Measurements from ENCODE around the gene SERPINA1.

- TF ChIP-seq, protein P1, sequence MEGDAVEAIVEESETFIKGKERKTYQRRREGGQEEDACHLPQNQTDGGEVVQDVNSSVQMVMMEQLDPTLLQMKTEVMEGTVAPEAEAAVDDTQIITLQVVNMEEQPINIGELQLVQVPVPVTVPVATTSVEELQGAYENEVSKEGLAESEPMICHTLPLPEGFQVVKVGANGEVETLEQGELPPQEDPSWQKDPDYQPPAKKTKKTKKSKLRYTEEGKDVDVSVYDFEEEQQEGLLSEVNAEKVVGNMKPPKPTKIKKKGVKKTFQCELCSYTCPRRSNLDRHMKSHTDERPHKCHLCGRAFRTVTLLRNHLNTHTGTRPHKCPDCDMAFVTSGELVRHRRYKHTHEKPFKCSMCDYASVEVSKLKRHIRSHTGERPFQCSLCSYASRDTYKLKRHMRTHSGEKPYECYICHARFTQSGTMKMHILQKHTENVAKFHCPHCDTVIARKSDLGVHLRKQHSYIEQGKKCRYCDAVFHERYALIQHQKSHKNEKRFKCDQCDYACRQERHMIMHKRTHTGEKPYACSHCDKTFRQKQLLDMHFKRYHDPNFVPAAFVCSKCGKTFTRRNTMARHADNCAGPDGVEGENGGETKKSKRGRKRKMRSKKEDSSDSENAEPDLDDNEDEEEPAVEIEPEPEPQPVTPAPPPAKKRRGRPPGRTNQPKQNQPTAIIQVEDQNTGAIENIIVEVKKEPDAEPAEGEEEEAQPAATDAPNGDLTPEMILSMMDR (IDR thresholded peaks at IDR 0.05): no peak
- TF ChIP-seq EZH2phosphoT487 (IDR thresholded peaks at IDR 0.05): no peak
These were observed 2.1 kb upstream of the SERPINA1 start for GRCh38 chr14:94390372-94391086.
